Measurements from ENCODE around the gene ETNK1.

DNA sequence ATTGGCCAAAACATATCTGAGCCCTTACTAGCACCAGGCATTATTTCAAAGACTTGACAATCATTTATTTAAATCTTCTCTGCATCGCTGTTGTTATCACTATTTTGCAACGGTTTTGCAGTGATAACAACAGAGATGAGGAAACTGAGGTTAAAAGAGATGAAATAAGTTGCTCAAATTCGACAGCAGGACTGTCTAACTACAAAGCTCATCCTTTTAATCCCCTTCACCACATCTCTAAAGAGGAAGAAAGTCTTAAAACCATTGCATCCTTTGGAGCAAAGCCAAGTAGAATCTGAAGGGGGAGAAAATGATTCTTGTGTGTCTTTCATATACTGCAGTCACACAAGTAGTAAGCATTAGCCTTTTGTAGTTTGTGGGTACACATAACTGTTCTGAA, 14.8 kb upstream of the ETNK1 start:
- no peak for TF ChIP-seq CTCF (IDR thresholded peaks at IDR 0.05; ENCODE audit: poor library complexity)
- no peak for TF ChIP-seq EZH2 (IDR thresholded peaks at IDR 0.05; ENCODE audit: borderline replicate concordance)
